Endothelial cell (in vitro differentiated cells): Measurements from ENCODE around the gene NOTO. TPM values are rescaled to one million over a fixed set of nuclear protein-coding genes. Genes with fewer than 3 reads are reported as not detected.

Experiments
- DNase-seq: peaks from one replicate; pipeline ENCODE4 v3.0.0; 2021; ENCODE audit warnings: low spot score
- H3K27ac Mint-ChIP-seq: one replicate; pipeline ENCODE4 v1.8.0; 2021; ENCODE audit warnings: mixed read lengths, inconsistent platforms; ENCODE audit not compliant: unreplicated experiment
- H3K27me3 Mint-ChIP-seq: one replicate; pipeline ENCODE4 v1.8.0; 2021; ENCODE audit warnings: mild to moderate bottlenecking, moderate library complexity, mixed read lengths, inconsistent platforms; ENCODE audit not compliant: unreplicated experiment
- H3K36me3 Mint-ChIP-seq: one replicate; pipeline ENCODE4 v1.8.0; 2021; ENCODE audit warnings: mild to moderate bottlenecking, low read depth, mixed read lengths, inconsistent platforms; ENCODE audit not compliant: unreplicated experiment
- H3K4me1 Mint-ChIP-seq: one replicate; pipeline ENCODE4 v1.8.0; 2021; ENCODE audit warnings: mild to moderate bottlenecking, mixed read lengths, inconsistent platforms; ENCODE audit not compliant: unreplicated experiment
- H3K4me3 Mint-ChIP-seq: one replicate; pipeline ENCODE4 v1.8.0; 2021; ENCODE audit warnings: mild to moderate bottlenecking, mixed read lengths, inconsistent platforms; ENCODE audit not compliant: unreplicated experiment
- H3K9me3 Mint-ChIP-seq: one replicate; pipeline ENCODE4 v1.8.0; 2021; ENCODE audit warnings: mixed read lengths, inconsistent platforms; ENCODE audit not compliant: unreplicated experiment
- CTCF ChIP-seq: fragments of 200-600 bp; sonication (generic); IDR thresholded peaks from one replicate; pipeline ENCODE4 v1.5.0; 2021; ENCODE audit warnings: antibody characterized with exemption; ENCODE audit not compliant: unreplicated experiment
- total RNA-seq: library from RNA; stranded (reverse); fragmentation: NEBNext Ultra II Directional; extraction: Animal tissue kit (Norgen Biotek cat#: 25700); gene quantifications from one replicate; pipeline ENCODE4 v1.2.1, GENCODE V29; 2021; ENCODE audit not compliant: unreplicated experiment

Gene NOTO
- total RNA-seq, 1 donor from 2014 or later: not detected

- peaks cover 18% of the 10 kb centered on the region for H3K36me3 Mint-ChIP-seq
These were observed 26.3 kb downstream of the NOTO start for GRCh38 chr2:73228631-73229030.

GRCh38 chr2:73232403-73233153 is 30.2 kb downstream of the NOTO start:
- H3K27me3 Mint-ChIP-seq: peaks cover 19% of the 10 kb centered on the region
- no peak for DNase-seq

More at GRCh38 chr2:73228631-73229030, 26.3 kb downstream of the NOTO start:
- DNase-seq: no peak
- no peak for TF ChIP-seq CTCF
- Mint-ChIP-seq H3K4me1 (peaks cover 6% of the 10 kb centered on the region), H3K4me3 (peak overlapping the region; percentile 15), H3K27me3 (peaks cover 9% of the 10 kb centered on the region), H3K9me3 (no peaks in the 10 kb centered on the region), H3K27ac (no peak overlapping the region)

GRCh38 chr2:73233154-73233931 is 31.0 kb downstream of the NOTO start, which contains the start of gene PRADC1:
PRADC1 (minus strand) TSS chr2:73233239; CDS start chr2:73233160, 79 bp downstream.
- Mint-ChIP-seq H3K4me1 (peaks cover 28% of the 10 kb centered on the region), H3K9me3 (no peaks in the 10 kb centered on the region), H3K27me3 (peaks cover 19% of the 10 kb centered on the region), H3K4me3 (peak within 1 kb of the TSS; percentile 98), H3K36me3 (peaks cover 10% of the 10 kb centered on the region), H3K27ac (peak within 1 kb of the TSS; percentile 88)
- peak; percentile 94 for DNase-seq
- TF ChIP-seq CTCF: no peak

More at GRCh38 chr2:73232403-73233153, 30.2 kb downstream of the NOTO start:
- peak overlapping the region; percentile 75 for H3K27ac Mint-ChIP-seq
- H3K4me1 Mint-ChIP-seq: peaks cover 25% of the 10 kb centered on the region
- peaks cover 10% of the 10 kb centered on the region for H3K36me3 Mint-ChIP-seq
- no peak for TF ChIP-seq CTCF
- H3K4me3 Mint-ChIP-seq: peak overlapping the region; percentile 98
- H3K9me3 Mint-ChIP-seq: no peaks in the 10 kb centered on the region

GRCh38 chr2:73233932-73234832 is 31.8 kb downstream of the NOTO start, which contains the start of gene CCT7:
CCT7 (plus strand) TSS chr2:73234308; CDS start chr2:73234379, 71 bp downstream.
- TF ChIP-seq CTCF: no peak
- DNase-seq: peak; percentile 70
- peaks cover 28% of the 10 kb centered on the region for H3K4me1 Mint-ChIP-seq

More at GRCh38 chr2:73233932-73234832, 31.8 kb downstream of the NOTO start, which contains the start of gene CCT7:
- H3K36me3 Mint-ChIP-seq: peaks cover 9% of the 10 kb centered on the region
- H3K27me3 Mint-ChIP-seq: peaks cover 19% of the 10 kb centered on the region
- peak within 1 kb of the TSS; percentile 98 for H3K4me3 Mint-ChIP-seq
- peak within 1 kb of the TSS; percentile 88 for H3K27ac Mint-ChIP-seq
- no peaks in the 10 kb centered on the region for H3K9me3 Mint-ChIP-seq
